GM12878 (cell line): Measurements from ENCODE around the gene C2CD5. TPM values are rescaled to one million over a fixed set of nuclear protein-coding genes. Genes with fewer than 3 reads are reported as not detected.

Source experiments
- ATAC-seq: fragments of 200-7000 bp; cut with Tn5 transposase; 3 replicates; pipeline ENCODE4 v1.9.1; 2020; ENCODE audit warnings: mild to moderate bottlenecking, moderate library complexity
- BruUV-seq: library from RNA; stranded (reverse); fragments of 400-500 nt; replicated peaks from 2 replicates; lab custom pipeline; 2021; lab: Mats Ljungman, UMichigan
- CTCF ChIA-PET: fragments of 300-600 bp; sonication (Branson Sonifier 250); formaldehyde crosslinking; extraction: SDS; loops from one replicate; lab custom pipeline; 2021; ENCODE audit warnings: inconsistent platforms; lab: Yijun Ruan, JAX
- POLR2A ChIA-PET: fragments of 350-600 bp; formaldehyde crosslinking; extraction: SDS; loops from one replicate; lab custom pipeline; 2021; ENCODE audit warnings: inconsistent platforms; lab: Charles Lee
- RAD21 ChIA-PET: fragments of 300-600 bp; sonication (Branson Sonifier 250); formaldehyde crosslinking; loops from one replicate; lab custom pipeline; 2023; ENCODE audit warnings: antibody characterized with exemption; ENCODE audit not compliant: unreplicated experiment; lab: Charles Lee
- SMC1A ChIA-PET: fragments of 300-600 bp; sonication (Branson Sonifier 250); formaldehyde crosslinking; loops from one replicate; lab custom pipeline; 2023; ENCODE audit not compliant: unreplicated experiment, uncharacterized antibody; lab: Charles Lee
- DNase-seq: peaks from one replicate; pipeline ENCODE4 v3.0.0-alpha.2; 2011; ENCODE audit warnings: low read depth, low spot score
- FAIRE-seq: peaks from 3 replicates; lab custom pipeline; 2011; peaks lifted over from hg19 to GRCh38; lab: Jason Lieb, UNC
- H2AFZ ChIP-seq: 2 replicates; pipeline ENCODE4 v1.6.0; 2011; ENCODE audit warnings: low read depth, low read length, control low read depth; ENCODE audit not compliant: control insufficient read depth
- H3K27ac ChIP-seq: 2 replicates; pipeline ENCODE4 v1.5.1; 2011; ENCODE audit warnings: control low read depth; ENCODE audit not compliant: control insufficient read depth, insufficient read depth
- H3K27me3 ChIP-seq, 2 experiments: replicated peaks in 1 of 2; 2 replicates each; pipeline versions ENCODE4 v1.6.0 to v1.6.1; 2011; ENCODE audit warnings: low read length in 1 of 2; ENCODE audit not compliant: control insufficient read depth in 2 of 2, insufficient read depth in 2 of 2
- H3K36me3 ChIP-seq, 2 experiments: 2 replicates each; pipeline ENCODE4 v1.5.1; 2011; ENCODE audit warnings: low read length in 1 of 2; ENCODE audit not compliant: control insufficient read depth in 2 of 2, insufficient read depth in 2 of 2
- H3K4me1 ChIP-seq: 2 replicates; pipeline ENCODE4 v1.6.1; 2011; ENCODE audit warnings: mild to moderate bottlenecking, low read length, moderate library complexity, mixed read lengths; ENCODE audit not compliant: control insufficient read depth, insufficient read depth
- H3K4me2 ChIP-seq: 2 replicates; pipeline ENCODE4 v1.6.0; 2011; ENCODE audit warnings: control low read depth; ENCODE audit not compliant: control insufficient read depth, insufficient read depth
- H3K4me3 ChIP-seq: fragments of 200-600 bp; sonication (generic); 2 replicates; pipeline ENCODE4 v1.5.1; 2016
- H3K79me2 ChIP-seq: 2 replicates; pipeline ENCODE4 v1.6.0; 2011; ENCODE audit warnings: low read length; ENCODE audit not compliant: control insufficient read depth, insufficient read depth
- H3K9ac ChIP-seq: 2 replicates; pipeline ENCODE4 v1.8.0; 2011; ENCODE audit warnings: low read length, control low read depth, mixed read lengths; ENCODE audit not compliant: control insufficient read depth, insufficient read depth
- H3K9me3 ChIP-seq: replicated peaks from 3 replicates; pipeline ENCODE4 v1.5.1; 2011; ENCODE audit warnings: mild to moderate bottlenecking, low read length; ENCODE audit not compliant: control insufficient read depth, insufficient read depth
- H4K20me1 ChIP-seq: 2 replicates; pipeline ENCODE4 v1.6.0; 2011; ENCODE audit not compliant: control insufficient read depth, insufficient read depth
- ATF7 ChIP-seq: fragments of 450-650 bp; IDR thresholded peaks from 2 replicates; pipeline ENCODE4 v1.6.1; 2016; ENCODE audit warnings: low read depth, mild to moderate bottlenecking
- BACH1 ChIP-seq: fragments of 450-650 bp; IDR thresholded peaks from 2 replicates; pipeline ENCODE4 v1.6.1; 2017; ENCODE audit warnings: mild to moderate bottlenecking, borderline replicate concordance
- CREB1 ChIP-seq: IDR thresholded peaks from 2 replicates; pipeline ENCODE4 v1.6.1; 2012; ENCODE audit warnings: low read depth, mild to moderate bottlenecking, inconsistent platforms
- EED ChIP-seq: sonication (generic); IDR thresholded peaks from 2 replicates; pipeline ENCODE4 v1.6.1; 2016; ENCODE audit warnings: antibody characterized with exemption, low read depth
- GATAD2B ChIP-seq: fragments of 450-650 bp; conservative IDR thresholded peaks from 2 replicates; pipeline ENCODE4 v1.6.1; 2017; ENCODE audit warnings: low read depth, mild to moderate bottlenecking, moderate library complexity
- MLLT1 ChIP-seq: fragments of 450-650 bp; IDR thresholded peaks from 2 replicates; pipeline ENCODE4 v1.6.1; 2016; ENCODE audit warnings: mild to moderate bottlenecking
- MXI1 ChIP-seq: fragments of 150-350 bp; IDR thresholded peaks from 2 replicates; pipeline ENCODE4 v1.6.1; 2011; ENCODE audit warnings: low read depth, mild to moderate bottlenecking, inconsistent platforms, low read length, improper control_type of control experiment
- MYB ChIP-seq: fragments of 150-350 bp; IDR thresholded peaks from 2 replicates; pipeline ENCODE4 v1.6.1; 2014; ENCODE audit warnings: mild to moderate bottlenecking, low read depth, low read length, borderline replicate concordance
- NR2F1 ChIP-seq: fragments of 450-650 bp; conservative IDR thresholded peaks from 2 replicates; pipeline ENCODE4 v1.6.1; 2017; ENCODE audit warnings: mild to moderate bottlenecking
- PKNOX1 ChIP-seq: fragments of 450-650 bp; IDR thresholded peaks from 2 replicates; pipeline ENCODE4 v1.6.1; 2016; ENCODE audit warnings: mild to moderate bottlenecking
- POLR2A ChIP-seq: IDR thresholded peaks from 2 replicates; pipeline ENCODE4 v1.6.1; 2011; ENCODE audit warnings: low read depth, mild to moderate bottlenecking, low read length
- POLR2AphosphoS2 ChIP-seq: IDR thresholded peaks from 2 replicates; pipeline ENCODE4 v1.6.1; 2011; ENCODE audit warnings: low read depth, mild to moderate bottlenecking, low read length, improper control_type of control experiment, moderate library complexity
- SKIL ChIP-seq: fragments of 450-650 bp; IDR thresholded peaks from 2 replicates; pipeline ENCODE4 v1.6.1; 2017; ENCODE audit warnings: mild to moderate bottlenecking, low read depth, inconsistent platforms; ENCODE audit not compliant: poor library complexity, severe bottlenecking
- SUZ12 ChIP-seq: fragments of 200-600 bp; sonication (generic); IDR thresholded peaks from one replicate; pipeline ENCODE4 v1.6.1; 2018; ENCODE audit warnings: antibody characterized with exemption, mild to moderate bottlenecking; ENCODE audit not compliant: unreplicated experiment
- YY1 ChIP-seq: IDR thresholded peaks from 2 replicates; pipeline ENCODE4 v1.6.1; 2011; ENCODE audit warnings: low read depth, mild to moderate bottlenecking, low read length
- ZNF274 ChIP-seq: IDR thresholded peaks from one replicate; pipeline ENCODE4 v1.8.0; 2011; ENCODE audit not compliant: insufficient read length, insufficient read depth
- WGBS: methylation state at CpG from one replicate; pipeline ENCODE4 v1.1.6; 2016; ENCODE audit warnings: low lambda C conversion rate; ENCODE audit not compliant: insufficient replicate concordance, insufficient coverage; ENCODE audit errors: missing lambda C conversion rate; 5-methylcytosine and 5-hydroxymethylcytosine counted together
- in situ Hi-C: fragments of 300-500 bp; cut with MboI; formaldehyde crosslinking; loops from 9 replicates; pipeline ENCODE4 v1.14.3; 2018; ENCODE audit warnings: mixed read lengths
- intact Hi-C: fragments of 100-400 bp; cut with micrococcal nuclease; formaldehyde crosslinking; loops from one replicate; pipeline ENCODE4 v1.14.2; 2022; ENCODE audit not compliant: unreplicated experiment
- polyA plus RNA-seq, 11 experiments: library from polyadenylated mRNA; depleted of rRNA in 4 of 11; unstranded in 6 of 11; stranded (reverse) in 5 of 11; fragments of >200 nt; fragmentation: Nextera tagmentation in 4 of 11; fragmentation: Illumina TruSeq in 1 of 11; extraction: Ambion mirVana in 4 of 11; extraction: Trizol in 1 of 11; gene quantifications; 1 replicate in 1 of 11; 2 replicates in 10 of 11; pipeline versions ENCODE4 v1.2.1 to v1.2.3, GENCODE V29; 2011 to 2016; ENCODE audit warnings: inconsistent platforms in 2 of 11, missing spikeins in 2 of 11, low read depth in 1 of 11
- total RNA-seq, 4 experiments: library from RNA; depleted of rRNA in 3 of 4; stranded (reverse); fragments of >200 nt in 3 of 4; fragmentation: Illumina TruSeq in 1 of 4; extraction: Trizol in 1 of 4; gene quantifications; 2 replicates each; pipeline versions ENCODE4 v1.2.1 to v1.2.3, GENCODE V29; 2013 to 2021
- TF ChIP-seq, protein P1 (sequence below): IDR thresholded peaks from 2 replicates; pipeline ENCODE4 v1.6.1; 2012; ENCODE audit warnings: low read depth, low read length, improper control_type of control experiment
- TF ChIP-seq, protein P2 (sequence below): IDR thresholded peaks from 2 replicates; pipeline ENCODE4 v1.6.1; 2012; ENCODE audit warnings: low read depth, low read length, improper control_type of control experiment
- TF ChIP-seq, protein P3 (sequence below): IDR thresholded peaks from 2 replicates; pipeline ENCODE4 v1.6.1; 2011; ENCODE audit warnings: borderline replicate concordance, low read depth, mild to moderate bottlenecking, moderate library complexity, mixed read lengths, low read length; ENCODE audit not compliant: insufficient read depth; ENCODE audit errors: extremely low read length

The C2CD5 gene
- total and polyA plus RNA-seq, 10 of the 15 experiments (the other 5 are each of a cell fraction or from before 2014, with no cell fraction given): 7.7 to 55.0 (median 27.0) TPM

- TF ChIP-seq POLR2AphosphoS2 (no peak), YY1 (no peak), NR2F1 (no peak), EED (no peak), PKNOX1 (no peak), SKIL (no peak), ZNF274 (no peak), CREB1 (no peak), MXI1 (no peak), MLLT1 (no peak), MYB (no peak), BACH1 (no peak), SUZ12 (no peak), POLR2A (no peak), GATAD2B (no peak), ATF7 (no peak)
- TF ChIP-seq, protein P1, sequence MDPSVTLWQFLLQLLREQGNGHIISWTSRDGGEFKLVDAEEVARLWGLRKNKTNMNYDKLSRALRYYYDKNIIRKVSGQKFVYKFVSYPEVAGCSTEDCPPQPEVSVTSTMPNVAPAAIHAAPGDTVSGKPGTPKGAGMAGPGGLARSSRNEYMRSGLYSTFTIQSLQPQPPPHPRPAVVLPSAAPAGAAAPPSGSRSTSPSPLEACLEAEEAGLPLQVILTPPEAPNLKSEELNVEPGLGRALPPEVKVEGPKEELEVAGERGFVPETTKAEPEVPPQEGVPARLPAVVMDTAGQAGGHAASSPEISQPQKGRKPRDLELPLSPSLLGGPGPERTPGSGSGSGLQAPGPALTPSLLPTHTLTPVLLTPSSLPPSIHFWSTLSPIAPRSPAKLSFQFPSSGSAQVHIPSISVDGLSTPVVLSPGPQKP: no peak
- TF ChIP-seq, protein P2, sequence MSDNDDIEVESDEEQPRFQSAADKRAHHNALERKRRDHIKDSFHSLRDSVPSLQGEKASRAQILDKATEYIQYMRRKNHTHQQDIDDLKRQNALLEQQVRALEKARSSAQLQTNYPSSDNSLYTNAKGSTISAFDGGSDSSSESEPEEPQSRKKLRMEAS: no peak
- TF ChIP-seq, protein P3, sequence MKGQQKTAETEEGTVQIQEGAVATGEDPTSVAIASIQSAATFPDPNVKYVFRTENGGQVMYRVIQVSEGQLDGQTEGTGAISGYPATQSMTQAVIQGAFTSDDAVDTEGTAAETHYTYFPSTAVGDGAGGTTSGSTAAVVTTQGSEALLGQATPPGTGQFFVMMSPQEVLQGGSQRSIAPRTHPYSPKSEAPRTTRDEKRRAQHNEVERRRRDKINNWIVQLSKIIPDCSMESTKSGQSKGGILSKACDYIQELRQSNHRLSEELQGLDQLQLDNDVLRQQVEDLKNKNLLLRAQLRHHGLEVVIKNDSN: no peak
- WGBS: 100% methylated on average over 1 of the region's 1 CpG
- H3K9me3 ChIP-seq: no peaks in the 10 kb centered on the region
- H3K4me3 ChIP-seq: no peak overlapping the region
- ChIA-PET SMC1A (interaction anchor here (0.8 to 1.8 kb wide), 3 partner anchors 13 to 347 kb away, joined by 3 to 7 read pairs (median 3); no protein-coding TSS in a partner anchor), RAD21 (no interaction called here), CTCF (no interaction called here), POLR2A (no interaction called here)
- H3K36me3 ChIP-seq: peaks cover 0 to 3% of the 10 kb centered on the region in 2 experiments; a peak in 1 of 4 replicates
- ATAC-seq: no peak
- H3K4me2 ChIP-seq: no peak overlapping the region
- H3K9ac ChIP-seq: no peak overlapping the region
- no peak for DNase-seq
- H3K79me2 ChIP-seq: no peaks in the 10 kb centered on the region
- intact Hi-C loops: no loop called here
- no TSS peak for BruUV-seq
- no peak overlapping the region for H2AFZ ChIP-seq
- no peak overlapping the region for H3K27ac ChIP-seq
- no peaks in the 10 kb centered on the region for H3K4me1 ChIP-seq
- no peaks in the 10 kb centered on the region for H4K20me1 ChIP-seq
- H3K27me3 ChIP-seq: no peaks in the 10 kb centered on the region
- no peak for FAIRE-seq
- in situ Hi-C loops: no loop called here
These were observed 50.0 kb downstream of the C2CD5 start for GRCh38 chr12:22494319-22494718.
